Activated T-cell treated with anti-CD3 and anti-CD28 coated beads, Interleukin-2, amount 50 U/mL, for 4 hours (primary cell): ENCODE data around the gene DRG2. TPM values are rescaled to one million over a fixed set of nuclear protein-coding genes. Genes with fewer than 3 reads are reported as not detected.

Experiments used
- ATAC-seq, 2 donors: fragments of 200-7000 bp; cut with Tn5 transposase; one replicate each; pipeline ENCODE4 v1.10.0; 2021
- DNase-seq: peaks from one replicate; pipeline ENCODE4 v3.0.0-alpha.2; 2020
- H3K27me3 Mint-ChIP-seq: one replicate; pipeline ENCODE4 v1.8.0; 2021; ENCODE audit warnings: low read depth, mixed read lengths
- H3K36me3 Mint-ChIP-seq: one replicate; pipeline ENCODE4 v1.8.0; 2022; ENCODE audit warnings: mixed read lengths; ENCODE audit not compliant: insufficient read depth
- H3K4me1 Mint-ChIP-seq: one replicate; pipeline ENCODE4 v1.8.0; 2021; ENCODE audit warnings: low read depth, mixed read lengths
- H3K4me3 Mint-ChIP-seq: one replicate; pipeline ENCODE4 v1.8.0; 2021; ENCODE audit warnings: mild to moderate bottlenecking, moderate library complexity, mixed read lengths
- H3K9me3 Mint-ChIP-seq: one replicate; pipeline ENCODE4 v1.8.0; 2021; ENCODE audit warnings: mixed read lengths
- total RNA-seq, 3 donors: library from RNA; stranded (reverse); gene quantifications; one replicate each; pipeline ENCODE4 v1.2.1, GENCODE V29; 2021

Gene DRG2
- total RNA-seq, 3 donors from 2014 or later = 68.5 to 72.0 (median 70.6) TPM

- DNase-seq (no peak), ATAC-seq (no peak)
- no peaks in the 10 kb centered on the region for H3K4me1 Mint-ChIP-seq
- H3K4me3 Mint-ChIP-seq = no peak overlapping the region
- H3K9me3 Mint-ChIP-seq = no peaks in the 10 kb centered on the region
- H3K36me3 Mint-ChIP-seq = peaks cover 30% of the 10 kb centered on the region
- H3K27me3 Mint-ChIP-seq = no peaks in the 10 kb centered on the region
These were observed 28.5 kb upstream of the DRG2 start for GRCh38 chr17:18059283-18059682.

DNA sequence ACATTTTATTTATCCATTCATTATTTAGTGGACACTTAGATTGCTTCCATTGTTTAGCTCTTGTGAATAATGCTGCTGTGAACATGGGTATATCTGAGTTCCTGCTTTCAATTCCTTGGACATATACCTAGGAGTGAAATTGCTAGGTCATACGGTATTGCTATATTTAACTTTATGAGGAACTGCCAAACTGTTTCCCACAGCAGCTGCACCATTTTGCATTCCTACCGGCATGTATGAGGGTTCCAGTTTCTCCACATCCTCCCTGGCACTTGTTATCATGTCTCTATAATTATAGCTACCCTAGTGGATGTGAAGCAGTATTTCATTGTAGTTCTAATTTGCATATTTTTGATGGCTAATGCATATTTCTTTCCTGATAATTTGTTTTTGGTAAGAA, 23.7 kb upstream of the DRG2 start:
- no peak overlapping the region for H3K4me3 Mint-ChIP-seq
- no peak for DNase-seq
- H3K4me1 Mint-ChIP-seq = no peaks in the 10 kb centered on the region
- ATAC-seq = no peak
- H3K36me3 Mint-ChIP-seq = peaks cover 26% of the 10 kb centered on the region
- H3K9me3 Mint-ChIP-seq = no peaks in the 10 kb centered on the region
- H3K27me3 Mint-ChIP-seq = no peaks in the 10 kb centered on the region

GRCh38 chr17:18065546-18065945, 22.2 kb upstream of the DRG2 start:
- Mint-ChIP-seq H3K36me3 (peaks cover 20% of the 10 kb centered on the region), H3K4me1 (no peaks in the 10 kb centered on the region), H3K9me3 (no peaks in the 10 kb centered on the region), H3K4me3 (no peak overlapping the region), H3K27me3 (no peaks in the 10 kb centered on the region)
- no peak for ATAC-seq
- no peak for DNase-seq

GRCh38 chr17:18066866-18067265, 20.9 kb upstream of the DRG2 start:
- DNase-seq = no peak
- no peaks in the 10 kb centered on the region for H3K9me3 Mint-ChIP-seq

DNA sequence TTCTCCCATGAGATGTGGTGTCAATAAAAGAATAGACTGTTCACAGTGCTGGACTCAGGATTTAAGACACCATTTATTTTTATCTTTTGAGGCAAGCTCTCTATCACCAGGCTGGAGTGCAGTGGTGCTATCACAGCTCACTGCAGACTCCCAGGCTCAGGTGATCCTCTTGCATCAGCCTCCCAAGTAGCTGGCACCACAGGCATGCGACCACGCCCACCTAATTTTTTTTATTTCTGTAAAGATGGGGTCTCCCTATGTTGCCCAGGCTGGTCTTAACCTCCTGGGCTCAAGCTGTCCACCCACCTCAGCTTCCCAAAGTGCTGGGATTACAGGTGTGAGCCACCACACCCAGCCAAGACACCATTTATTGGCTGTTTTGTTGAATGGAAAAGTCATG, 18.6 kb upstream of the DRG2 start:
- no peaks in the 10 kb centered on the region for H3K9me3 Mint-ChIP-seq
- DNase-seq = no peak
- no peak for ATAC-seq
- H3K36me3 Mint-ChIP-seq = peaks cover 15% of the 10 kb centered on the region
- H3K4me3 Mint-ChIP-seq = no peak overlapping the region
- no peaks in the 10 kb centered on the region for H3K27me3 Mint-ChIP-seq
- H3K4me1 Mint-ChIP-seq = peaks cover 6% of the 10 kb centered on the region

More at GRCh38 chr17:18066866-18067265, 20.9 kb upstream of the DRG2 start:
- H3K4me1 Mint-ChIP-seq = peaks cover 6% of the 10 kb centered on the region
- no peak overlapping the region for H3K4me3 Mint-ChIP-seq
- no peaks in the 10 kb centered on the region for H3K27me3 Mint-ChIP-seq
- H3K36me3 Mint-ChIP-seq = peaks cover 18% of the 10 kb centered on the region
- no peak for ATAC-seq

DNA sequence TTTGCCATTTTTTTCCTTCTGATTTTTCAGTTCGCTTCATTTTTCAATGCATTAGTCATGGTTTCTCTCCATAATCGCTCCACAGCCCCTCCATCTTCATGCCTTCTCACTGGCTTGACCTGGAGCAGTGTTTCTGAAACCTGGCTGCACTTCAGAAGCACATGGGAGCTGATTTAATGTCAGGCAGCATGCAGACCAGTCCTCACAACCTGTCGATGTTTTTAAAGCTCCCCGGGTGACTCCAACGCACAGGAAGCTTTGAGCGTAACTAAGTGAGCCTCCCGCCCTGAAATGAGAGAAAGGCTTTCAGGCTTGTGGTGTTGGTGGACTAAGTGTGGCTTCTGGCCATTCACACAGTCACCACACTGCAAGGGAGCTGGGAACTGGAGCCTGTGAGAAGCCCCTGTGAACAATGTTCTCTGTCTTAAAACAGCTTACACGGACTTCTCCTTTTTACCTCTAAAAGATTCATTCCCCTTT, 16.8 kb upstream of the DRG2 start:
- no peak for DNase-seq
- Mint-ChIP-seq H3K4me3 (no peak overlapping the region), H3K36me3 (peaks cover 3% of the 10 kb centered on the region), H3K4me1 (peaks cover 6% of the 10 kb centered on the region), H3K27me3 (peaks cover 5% of the 10 kb centered on the region), H3K9me3 (no peaks in the 10 kb centered on the region)
- no peak for ATAC-seq

DNA sequence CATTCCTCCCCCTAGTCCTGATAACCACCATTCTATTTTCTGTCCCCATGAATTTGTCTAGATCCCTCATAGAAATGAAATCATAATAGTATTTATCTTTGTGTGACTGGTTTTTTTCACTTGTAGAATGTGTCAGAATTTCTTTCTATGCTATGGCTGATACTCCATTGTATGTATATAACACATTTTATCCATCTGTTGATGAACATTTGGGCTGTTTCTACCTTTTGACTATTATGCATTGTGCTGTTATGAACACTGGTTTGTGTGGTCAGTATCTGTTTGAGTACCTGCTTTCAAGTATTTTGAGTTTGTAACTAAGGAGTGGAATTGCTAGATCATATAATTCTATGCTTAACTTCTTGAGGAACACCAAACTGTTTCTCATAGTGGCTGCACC, 16.0 kb upstream of the DRG2 start:
- Mint-ChIP-seq H3K27me3 (peaks cover 7% of the 10 kb centered on the region), H3K36me3 (no peaks in the 10 kb centered on the region), H3K9me3 (no peaks in the 10 kb centered on the region), H3K4me1 (peaks cover 6% of the 10 kb centered on the region), H3K4me3 (no peak overlapping the region)
- DNase-seq (no peak), ATAC-seq (peak in 1 of 2 donors; percentile 58)

DNA sequence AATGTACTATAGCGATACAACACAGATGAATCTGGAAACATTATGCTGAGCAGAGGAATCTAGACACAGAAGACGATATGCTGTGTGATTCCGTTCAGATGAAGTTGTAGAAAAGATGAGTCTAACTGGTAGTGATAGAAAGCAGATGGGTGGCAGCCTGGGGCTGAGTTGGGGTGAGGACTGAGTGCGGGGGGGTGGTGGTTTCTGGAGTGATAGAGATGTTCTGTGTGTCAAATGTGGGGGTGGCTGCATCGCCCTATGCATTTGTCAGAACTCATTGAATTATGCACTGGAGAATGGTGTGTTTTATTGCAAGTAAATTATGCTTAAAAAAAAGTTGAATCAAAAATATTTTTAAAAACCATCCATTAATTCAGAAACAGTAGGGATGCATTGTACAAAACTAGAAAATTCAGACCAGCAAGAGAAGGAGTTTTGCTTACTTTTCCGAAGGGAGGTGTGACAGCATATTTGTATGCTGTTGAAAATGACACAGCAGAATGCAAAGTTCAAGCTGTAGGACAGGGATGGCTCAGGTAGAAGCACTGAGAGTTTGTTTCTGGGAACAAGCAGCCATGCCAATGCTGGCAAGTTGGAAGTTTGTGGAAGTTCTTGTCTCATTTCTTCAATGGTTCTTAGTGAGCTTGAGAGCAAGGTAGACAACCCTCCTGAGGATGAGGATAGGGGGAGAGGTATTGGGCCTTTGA, 13.0 kb upstream of the DRG2 start:
- Mint-ChIP-seq H3K4me3 (no peak overlapping the region), H3K4me1 (peaks cover 6% of the 10 kb centered on the region), H3K9me3 (no peaks in the 10 kb centered on the region), H3K27me3 (peaks cover 16% of the 10 kb centered on the region), H3K36me3 (no peaks in the 10 kb centered on the region)
- ATAC-seq (no peak), DNase-seq (no peak)

GRCh38 chr17:18076936-18077335, 10.8 kb upstream of the DRG2 start:
- no peak overlapping the region for H3K4me3 Mint-ChIP-seq
- ATAC-seq (no peak), DNase-seq (no peak)
- H3K27me3 Mint-ChIP-seq = peaks cover 16% of the 10 kb centered on the region
- H3K9me3 Mint-ChIP-seq = no peaks in the 10 kb centered on the region
- no peaks in the 10 kb centered on the region for H3K4me1 Mint-ChIP-seq
- no peaks in the 10 kb centered on the region for H3K36me3 Mint-ChIP-seq

- DNase-seq = no peak
- no peak overlapping the region for H3K4me3 Mint-ChIP-seq
- peaks cover 15% of the 10 kb centered on the region for H3K27me3 Mint-ChIP-seq
- no peak for ATAC-seq
- H3K36me3 Mint-ChIP-seq = no peaks in the 10 kb centered on the region
- no peaks in the 10 kb centered on the region for H3K9me3 Mint-ChIP-seq
- H3K4me1 Mint-ChIP-seq = no peaks in the 10 kb centered on the region
These were observed 8.2 kb upstream of the DRG2 start for GRCh38 chr17:18079543-18079942.

DNA sequence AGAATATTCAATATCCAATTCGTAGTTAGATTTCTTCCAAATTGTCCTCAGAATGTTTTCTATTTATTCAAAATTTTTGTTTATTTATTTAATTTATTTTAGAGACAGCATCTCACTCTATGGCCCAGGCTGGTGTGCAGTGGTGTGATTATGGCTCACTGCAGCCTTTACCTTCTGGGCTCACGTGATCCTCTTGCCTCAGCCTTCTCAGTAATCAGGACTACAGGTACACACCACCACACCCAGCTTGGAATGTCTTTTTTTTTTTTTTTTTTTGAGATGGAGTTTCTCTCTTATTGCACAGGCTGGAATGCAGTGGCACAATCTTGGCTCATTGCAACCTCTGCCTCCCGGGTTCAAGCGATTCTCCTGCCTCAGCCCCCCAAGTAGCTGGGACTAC, 3.5 kb upstream of the DRG2 start:
- Mint-ChIP-seq H3K4me3 (no peak overlapping the region), H3K9me3 (no peaks in the 10 kb centered on the region), H3K27me3 (peaks cover 4% of the 10 kb centered on the region), H3K4me1 (peaks cover 16% of the 10 kb centered on the region), H3K36me3 (no peaks in the 10 kb centered on the region)
- DNase-seq (no peak), ATAC-seq (no peak)

DNA sequence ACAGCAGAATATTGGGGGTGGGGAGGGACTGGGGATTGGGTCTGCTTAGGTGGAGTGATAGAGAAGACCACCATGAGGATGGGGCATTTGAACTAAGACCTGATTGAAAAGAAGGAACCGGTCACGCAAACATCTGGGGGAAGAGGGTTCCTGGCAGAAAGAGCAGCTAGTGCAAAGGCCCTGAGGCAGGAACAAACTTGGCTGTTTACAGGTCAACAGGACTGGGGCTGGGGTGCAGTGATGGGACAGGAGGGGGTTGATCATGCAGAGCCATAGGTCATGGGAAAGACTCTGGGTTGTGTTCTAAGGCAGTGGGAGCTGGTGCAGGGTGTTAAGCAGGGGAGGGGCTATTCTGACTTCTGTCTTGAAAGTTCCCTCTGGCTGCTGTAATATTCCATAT, 1.9 kb downstream of the DRG2 start:
- no peaks in the 10 kb centered on the region for H3K27me3 Mint-ChIP-seq

GRCh38 chr17:18093616-18094408, 6.1 kb downstream of the DRG2 start:
- DNase-seq (no peak), ATAC-seq (peak in 1 of 2 donors; percentile 30)
- Mint-ChIP-seq H3K4me3 (no peak overlapping the region), H3K9me3 (no peaks in the 10 kb centered on the region), H3K27me3 (no peaks in the 10 kb centered on the region), H3K4me1 (peaks cover 25% of the 10 kb centered on the region), H3K36me3 (peaks cover 36% of the 10 kb centered on the region)

More for the DNA sequence above, 1.9 kb downstream of the DRG2 start:
- H3K4me1 Mint-ChIP-seq = peaks cover 30% of the 10 kb centered on the region
- H3K9me3 Mint-ChIP-seq = no peaks in the 10 kb centered on the region
- no peak for DNase-seq
- H3K36me3 Mint-ChIP-seq = peaks cover 22% of the 10 kb centered on the region
- no peak for ATAC-seq
- H3K4me3 Mint-ChIP-seq = peak overlapping the region; percentile 99

DNA sequence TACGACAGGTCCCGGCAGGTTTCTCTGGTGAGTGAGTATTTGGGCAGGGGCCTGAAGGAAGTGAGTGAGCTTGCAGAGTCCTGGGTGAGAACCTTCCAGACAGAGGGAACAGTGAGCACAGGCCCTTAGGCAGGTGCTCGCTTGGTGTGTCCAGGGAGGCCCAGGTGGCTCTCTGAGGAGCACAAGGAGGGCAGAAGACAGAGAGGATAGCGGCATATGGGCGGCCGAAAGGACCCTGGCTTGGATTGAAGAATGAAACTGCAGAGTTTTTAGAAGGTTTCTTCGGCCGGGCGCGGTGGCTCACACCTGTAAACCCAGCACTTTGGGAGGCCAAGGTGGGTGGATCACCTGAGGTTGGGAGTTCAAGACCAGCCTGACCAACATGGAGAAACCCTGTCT, 6.7 kb downstream of the DRG2 start:
- Mint-ChIP-seq H3K4me1 (peaks cover 19% of the 10 kb centered on the region), H3K4me3 (no peak overlapping the region), H3K36me3 (peaks cover 36% of the 10 kb centered on the region), H3K27me3 (no peaks in the 10 kb centered on the region), H3K9me3 (no peaks in the 10 kb centered on the region)
- ATAC-seq = no peak
- DNase-seq = no peak

DNA sequence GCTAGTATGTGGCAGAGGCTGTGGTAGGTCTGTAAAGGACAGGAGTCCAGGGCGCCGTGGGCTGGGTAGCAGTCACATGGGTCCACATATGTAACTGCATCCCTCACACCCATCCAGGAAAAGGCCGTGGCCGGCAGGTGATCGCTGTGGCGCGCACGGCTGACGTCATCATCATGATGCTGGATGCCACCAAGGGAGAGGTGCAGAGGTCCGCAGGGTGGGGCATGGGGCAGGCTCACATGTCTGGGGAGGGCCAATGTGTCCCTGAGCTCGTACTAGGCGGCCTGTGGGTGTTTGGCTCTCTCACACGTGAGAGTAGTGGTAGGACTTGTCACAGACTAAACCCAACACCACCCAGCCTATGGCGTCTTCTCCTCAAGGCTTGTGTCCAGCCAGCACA, 11.8 kb downstream of the DRG2 start:
- Mint-ChIP-seq H3K4me1 (peaks cover 6% of the 10 kb centered on the region), H3K4me3 (no peak overlapping the region), H3K27me3 (no peaks in the 10 kb centered on the region), H3K36me3 (peaks cover 20% of the 10 kb centered on the region), H3K9me3 (no peaks in the 10 kb centered on the region)
- DNase-seq (no peak), ATAC-seq (no peak)
